NCI-H1436 treated with DMSO at 0.1 percent for 48 hours (cell line): ENCODE results near the gene RAVER2.
"Not testable (repeated sequence)": the region's sequence is repeated elsewhere in the genome, so short reads cannot be mapped to it uniquely, and the experiment has no call there.

ENCODE experiments used
- DNase-seq: peaks from one replicate; lab custom pipeline; 2025; lab: John Stamatoyannopoulos, UW

RAVER2 gene

DNA sequence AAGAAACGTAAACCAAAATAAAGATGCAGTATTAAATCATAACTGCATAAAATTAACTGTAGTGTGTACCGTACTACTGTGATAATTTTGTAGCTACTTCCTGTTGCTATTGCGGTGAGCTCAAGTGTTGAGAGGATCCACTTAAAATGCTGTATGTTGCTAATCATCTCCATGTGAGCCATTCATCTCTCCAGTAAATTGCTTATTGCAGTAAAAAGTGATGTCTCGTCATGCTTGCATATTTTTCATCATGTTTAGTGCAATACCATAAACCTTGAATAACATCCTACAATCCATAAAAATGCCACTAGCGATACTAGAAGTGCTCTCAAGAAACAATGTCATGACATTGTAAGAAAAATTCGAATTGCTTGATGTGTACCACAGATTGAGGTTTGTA, 66.3 kb downstream of the RAVER2 start:
- peak; percentile 8 for DNase-seq

DNA sequence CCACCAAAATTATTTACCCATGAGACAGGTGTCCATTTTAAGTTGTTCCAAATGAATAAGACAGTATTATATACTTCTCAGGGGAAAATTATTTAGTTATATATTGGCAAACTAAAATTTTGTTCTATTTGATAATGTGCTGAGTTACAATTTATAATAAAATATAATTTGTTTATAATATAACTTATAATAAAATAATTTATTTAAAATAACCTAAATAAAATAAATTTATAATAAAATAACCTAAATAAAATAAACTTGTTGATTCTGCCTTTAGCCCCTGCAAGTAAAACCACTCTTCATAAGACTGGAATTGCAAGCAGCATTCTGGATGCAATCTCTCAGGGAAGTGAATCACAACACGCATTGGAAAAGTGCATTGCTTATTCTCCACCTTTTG, 69.6 kb downstream of the RAVER2 start:
- DNase-seq = no peak

DNA sequence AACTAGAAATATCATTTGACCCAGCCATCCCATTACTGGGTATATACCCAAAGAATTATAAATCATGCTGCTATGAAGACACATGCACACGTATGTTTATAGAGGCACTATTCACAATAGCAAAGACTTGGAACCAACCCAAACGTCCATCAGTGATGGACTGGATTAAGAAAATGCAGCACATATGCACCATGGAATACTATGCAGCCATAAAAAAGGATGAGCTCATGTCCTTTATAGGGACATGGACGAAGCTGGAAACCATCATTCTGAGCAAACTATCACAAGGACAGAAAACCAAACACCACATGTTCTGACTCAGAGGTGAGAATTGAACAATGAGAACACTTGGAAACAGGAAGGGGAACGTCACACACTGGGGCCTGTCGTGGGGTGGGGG, 72.5 kb downstream of the RAVER2 start:
- DNase-seq = not testable (repeated sequence)

DNA sequence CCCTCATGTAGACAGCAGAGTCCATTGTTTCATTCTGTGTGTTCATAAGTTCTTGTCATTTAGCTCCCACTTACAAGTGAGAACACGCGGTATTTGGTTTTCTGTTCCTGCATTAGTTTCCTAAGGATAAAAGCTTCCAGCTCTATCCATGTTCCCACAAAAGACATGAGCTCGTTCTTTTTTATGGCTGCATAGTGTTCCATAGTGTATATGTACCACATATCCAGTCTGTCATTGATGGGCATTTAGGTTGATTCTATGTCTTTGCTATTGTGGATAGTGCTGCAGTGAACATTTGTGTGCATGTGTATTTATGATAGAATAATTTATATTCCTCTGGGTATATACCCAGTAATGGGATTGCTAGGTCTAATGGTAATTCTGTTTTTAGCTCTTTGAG, 75.7 kb downstream of the RAVER2 start:
- not testable (repeated sequence) for DNase-seq

- no peak for DNase-seq
Observed at GRCh38 chr1:64822621-64823020, 77.7 kb downstream of the RAVER2 start.

DNA sequence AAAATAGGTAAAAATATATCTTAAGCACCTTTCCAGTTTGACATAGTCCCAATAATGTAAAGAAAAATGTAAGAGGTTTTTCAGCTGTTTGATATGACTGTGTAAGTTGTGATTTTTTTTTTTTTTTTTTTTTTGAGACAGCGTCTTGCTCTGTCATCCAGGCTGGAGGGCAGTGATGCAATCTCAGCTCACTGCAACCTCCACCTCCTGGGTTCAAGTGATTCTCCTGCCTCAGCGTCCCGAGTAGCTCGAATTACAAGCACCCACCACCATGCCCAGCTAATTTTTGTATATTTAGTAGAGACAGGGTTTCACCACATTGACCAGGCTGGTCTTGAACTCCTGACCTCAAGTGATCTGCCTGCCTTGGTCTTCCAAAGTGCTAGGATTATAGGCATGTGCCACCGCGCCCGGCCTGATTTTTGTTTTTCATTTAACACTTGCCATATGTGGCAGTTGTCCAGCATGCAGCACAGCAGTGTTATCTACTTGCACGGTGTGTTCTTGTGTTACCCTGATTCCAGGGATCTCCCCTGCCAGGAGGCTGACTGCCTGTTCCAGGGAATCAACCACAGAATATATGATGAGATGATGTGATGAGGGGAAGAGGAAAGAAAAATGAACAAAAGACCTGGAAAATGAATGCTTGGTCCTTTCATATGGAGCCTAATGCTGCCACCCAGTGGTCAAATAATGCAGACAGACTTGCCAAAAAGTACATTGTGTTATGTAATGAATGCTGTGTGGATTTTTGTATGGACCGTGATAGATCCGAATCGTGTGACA, 79.0 kb downstream of the RAVER2 start:
- peak; percentile 27 for DNase-seq

- DNase-seq = no peak
Observed at GRCh38 chr1:64826991-64827390, 82.1 kb downstream of the RAVER2 start.

- DNase-seq = no peak
Observed at GRCh38 chr1:64828829-64829228, 84.0 kb downstream of the RAVER2 start.

- no peak for DNase-seq
Observed at GRCh38 chr1:64829411-64830029, 84.6 kb downstream of the RAVER2 start.

DNA sequence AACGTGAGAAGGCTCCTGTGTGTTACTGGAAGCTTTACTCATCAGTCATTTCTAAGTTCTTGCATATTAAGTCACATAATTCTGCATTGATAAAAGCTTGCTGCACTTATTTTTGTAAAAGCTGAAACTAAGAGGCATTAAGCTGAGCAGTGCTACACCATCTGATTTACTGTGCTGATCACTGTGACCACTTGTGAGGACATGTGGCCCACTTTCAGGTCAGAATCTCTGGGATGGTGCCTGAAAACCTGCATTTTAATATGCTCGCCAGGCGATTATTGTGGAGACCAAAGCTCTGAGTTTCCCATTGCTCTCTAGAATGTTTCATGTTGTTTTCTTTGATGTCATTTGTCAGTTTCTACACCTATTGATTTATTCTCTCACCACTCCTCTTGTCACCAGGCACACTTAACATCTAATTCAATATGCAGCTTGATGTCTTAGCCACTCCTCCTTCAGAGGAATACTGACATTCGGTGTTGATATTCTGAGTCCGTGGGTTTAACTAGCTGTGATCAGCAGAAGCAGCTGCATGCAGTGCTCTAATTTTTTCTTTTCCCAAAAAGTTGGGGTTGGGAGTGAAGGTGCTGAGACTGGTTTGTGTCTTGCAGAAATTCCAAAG, 85.3 kb downstream of the RAVER2 start:
- no peak for DNase-seq

GRCh38 chr1:64834734-64835133, 89.9 kb downstream of the RAVER2 start:
- no peak for DNase-seq

DNA sequence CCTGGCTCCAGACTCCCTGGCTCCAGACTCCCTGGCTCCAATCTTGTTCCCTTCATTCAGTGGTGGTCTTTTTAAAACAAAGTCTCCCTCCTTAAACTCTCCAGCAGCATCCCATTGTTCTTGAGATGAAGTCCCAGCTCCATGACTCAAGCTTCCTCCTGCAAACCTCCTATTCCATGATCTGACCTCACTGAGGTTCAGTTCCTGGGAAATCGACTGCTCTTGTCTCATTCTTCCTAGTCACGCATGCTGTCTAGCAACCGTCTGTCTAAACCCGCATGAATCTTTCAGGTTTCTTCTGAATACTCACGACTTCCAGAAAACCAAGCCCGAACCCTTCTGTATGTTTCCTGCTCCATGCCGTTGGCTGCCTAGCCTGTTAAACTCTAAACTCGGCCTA, 91.9 kb downstream of the RAVER2 start:
- no peak for DNase-seq

DNA sequence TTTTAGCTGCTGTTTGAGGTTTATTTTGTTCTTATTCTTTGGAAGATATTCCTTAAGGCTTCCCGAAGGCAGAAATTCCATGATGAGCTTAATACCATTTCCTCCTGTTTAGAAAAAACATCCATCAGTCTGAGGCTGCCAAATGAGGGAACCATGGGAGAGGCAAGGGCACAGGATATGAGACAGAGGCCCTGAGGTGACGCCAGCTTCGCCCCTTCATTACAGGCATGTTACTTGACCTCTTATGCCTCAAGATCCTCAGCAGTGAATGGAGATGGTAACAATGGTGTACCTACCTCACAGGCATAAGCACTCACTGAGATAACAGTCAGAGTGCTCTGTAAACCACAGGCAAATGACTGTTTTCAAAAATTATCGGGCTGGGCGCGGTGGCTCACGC, 93.6 kb downstream of the RAVER2 start:
- peak; percentile 1 for DNase-seq

DNA sequence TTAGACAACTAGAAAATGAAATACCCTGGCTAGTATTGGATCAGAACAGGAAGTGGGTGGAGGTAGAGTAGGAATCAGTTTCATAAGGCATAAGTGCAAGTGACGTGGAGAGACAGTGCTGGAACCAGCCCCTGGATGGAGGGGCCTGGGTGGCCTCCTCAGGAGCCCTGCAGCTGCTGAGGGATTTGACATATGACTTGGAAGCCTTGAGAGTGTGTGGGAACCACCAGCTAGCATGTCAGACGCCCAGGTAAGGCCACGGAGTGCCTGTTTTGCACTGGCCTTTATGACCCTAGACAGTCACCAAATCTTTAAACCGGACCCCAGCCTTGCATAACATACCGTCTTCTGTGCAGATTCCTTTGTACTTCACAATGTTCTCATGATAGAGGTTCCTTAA, 94.4 kb downstream of the RAVER2 start:
- DNase-seq = no peak

DNA sequence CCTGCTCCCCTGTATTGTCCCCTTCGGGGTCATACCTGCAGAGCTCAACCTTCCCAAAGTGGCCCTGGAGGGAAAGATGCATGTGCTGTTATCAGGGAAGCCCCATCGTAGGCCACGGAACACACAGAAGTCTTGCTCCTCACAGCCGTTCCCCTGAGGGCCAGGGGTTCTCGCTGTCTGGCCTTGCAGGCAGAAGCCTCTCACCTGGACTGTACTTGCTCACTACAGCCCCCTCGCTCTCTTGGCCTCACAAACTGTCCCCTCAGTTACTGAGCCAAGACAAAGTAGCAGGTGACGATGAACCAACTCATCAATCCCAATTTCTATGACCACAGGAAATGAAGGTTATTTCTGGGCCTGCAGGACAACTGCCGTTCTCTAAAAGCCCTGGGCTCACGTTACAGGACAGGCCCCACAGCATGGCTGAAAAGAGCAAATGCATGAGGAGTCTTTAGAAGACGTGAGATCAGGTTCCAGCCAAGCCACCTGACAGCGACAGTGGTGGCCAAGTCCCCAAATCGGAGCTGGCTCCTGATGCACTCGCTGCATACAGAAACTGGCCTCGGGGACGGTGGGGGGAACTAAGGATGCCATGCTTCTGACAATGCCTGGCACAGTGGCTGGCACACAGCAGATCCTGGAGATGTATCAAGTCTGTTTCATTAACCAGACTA, 95.0 kb downstream of the RAVER2 start:
- no peak for DNase-seq

DNA sequence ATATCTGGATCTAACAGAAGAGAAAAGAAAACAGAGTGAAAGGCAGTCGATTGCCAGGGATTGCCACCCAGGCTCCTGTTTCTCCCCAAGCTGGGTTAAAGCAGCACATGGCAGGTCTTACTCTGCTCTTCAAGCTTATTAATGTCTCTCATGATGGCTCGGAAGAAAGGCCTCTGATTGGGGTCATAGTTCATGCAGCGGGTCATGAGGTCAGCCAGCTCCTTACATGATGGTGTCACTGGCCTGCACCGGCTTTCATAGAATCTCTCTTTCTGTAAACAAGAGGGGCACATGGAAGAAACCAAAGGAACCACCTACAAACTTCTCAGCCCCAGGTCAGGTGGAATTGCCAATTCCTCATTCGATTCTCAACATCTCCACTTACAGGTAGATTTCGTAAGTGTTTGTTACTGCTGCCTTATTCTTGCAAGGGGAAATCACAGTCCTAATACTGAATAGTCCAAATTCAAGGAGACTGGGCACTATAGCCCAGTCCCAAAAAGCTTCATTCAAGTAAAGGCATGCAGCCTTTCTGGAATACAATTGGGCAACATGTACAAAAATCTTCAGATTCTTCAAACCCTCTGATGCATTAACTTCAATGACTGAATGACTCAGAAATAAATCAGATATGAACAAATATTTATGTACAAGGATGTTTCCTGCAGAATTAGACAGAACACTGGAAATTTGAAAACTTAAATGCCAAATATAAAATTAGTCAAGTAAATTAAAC, 96.6 kb downstream of the RAVER2 start:
- DNase-seq = no peak

DNA sequence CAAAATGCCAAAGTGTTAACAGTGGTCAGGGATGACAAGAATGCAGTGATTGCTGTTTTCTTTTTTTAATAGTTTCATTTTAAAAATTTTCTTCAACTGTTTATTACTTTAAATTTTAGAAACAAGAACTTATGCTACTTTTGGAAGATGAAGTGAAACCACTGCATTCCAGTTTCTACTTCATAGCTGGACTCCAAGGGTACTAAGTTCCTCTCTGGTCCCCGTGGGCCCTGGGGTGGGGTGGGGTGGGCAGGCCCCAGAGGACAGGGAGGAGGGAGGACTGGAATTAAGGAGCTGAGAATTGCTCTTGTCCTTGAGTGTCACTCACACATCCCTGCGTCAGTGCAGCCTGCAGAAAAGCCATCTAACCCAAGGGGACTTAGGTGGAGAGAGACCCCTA, 97.3 kb downstream of the RAVER2 start:
- DNase-seq = no peak

DNA sequence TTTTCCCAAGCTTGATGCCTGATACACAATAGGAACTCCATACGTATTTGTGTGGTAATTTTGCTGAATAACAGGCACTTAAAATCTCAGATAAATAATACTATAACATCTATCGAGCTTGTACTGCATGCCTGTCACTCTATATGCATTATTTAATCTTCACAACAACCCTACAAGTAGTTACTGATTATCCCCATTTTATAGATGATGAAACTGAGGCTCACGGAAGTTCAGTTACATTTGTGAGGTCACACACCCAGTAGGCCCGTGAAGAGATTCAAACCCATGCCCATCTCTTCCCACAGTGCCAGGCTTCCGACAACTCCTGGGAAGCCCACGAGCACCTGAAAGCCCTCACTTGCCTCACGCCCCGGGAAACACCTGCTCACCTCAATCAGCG, 98.8 kb downstream of the RAVER2 start:
- no peak for DNase-seq

DNA sequence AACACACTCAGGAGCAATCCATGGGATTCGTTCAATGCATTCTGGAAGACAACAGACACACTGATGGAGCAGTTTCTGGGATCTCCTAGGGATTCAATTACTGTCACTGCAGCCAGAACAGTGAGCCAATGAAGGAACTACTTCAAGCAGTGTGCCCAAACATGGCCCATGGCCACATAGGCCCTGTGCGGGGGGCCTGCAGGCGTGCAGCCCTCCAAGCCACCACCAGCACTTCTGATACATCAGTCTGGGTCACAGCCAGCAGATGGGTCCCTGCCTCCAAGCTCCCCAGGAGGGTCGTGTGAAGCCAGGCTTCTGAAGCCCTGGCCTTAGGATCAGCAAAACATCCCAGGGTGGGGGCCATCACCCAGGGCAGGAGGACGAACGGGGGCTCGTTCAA, 99.3 kb downstream of the RAVER2 start:
- no peak for DNase-seq

- DNase-seq = no peak
Observed at GRCh38 chr1:64844609-64845008, 99.7 kb downstream of the RAVER2 start.

DNA sequence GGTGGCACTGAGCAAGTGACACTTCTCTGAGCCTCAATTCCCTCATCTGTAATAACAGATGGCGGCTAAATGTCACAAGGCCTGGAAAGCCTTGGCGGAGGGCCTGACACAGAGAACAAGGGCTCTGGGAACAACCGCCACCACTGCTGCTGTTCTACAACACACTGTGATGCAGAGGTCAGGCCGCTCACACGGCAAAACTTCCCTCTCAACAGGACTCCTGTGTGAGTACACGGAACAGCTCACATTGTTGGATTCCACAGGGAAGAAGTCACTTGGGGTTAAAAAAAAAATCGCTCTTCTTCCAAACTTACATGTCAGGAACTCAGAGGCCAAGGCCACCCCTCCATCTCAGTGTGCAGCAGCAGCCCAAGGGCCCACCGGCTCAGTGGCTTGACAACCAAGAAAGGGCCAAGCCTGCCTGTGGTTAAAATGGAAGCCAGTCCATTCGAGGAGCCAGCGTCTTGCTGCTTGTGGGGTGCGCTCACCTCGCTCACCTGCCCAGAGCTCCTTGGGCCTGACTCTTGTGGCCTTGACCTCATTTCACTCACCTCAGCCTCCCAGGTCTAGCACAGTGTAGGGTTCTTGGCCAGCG, 101.1 kb downstream of the RAVER2 start:
- no peak for DNase-seq
